GM15510 (cell line): ENCODE measurements around the gene TUBD1.
A peak's percentile ranks its signal among the peaks of the same experiment; 100 is the strongest.

ENCODE experiments used
- POLR2A ChIP-seq: IDR thresholded peaks from 3 replicates; pipeline ENCODE4 v1.6.1; 2011; ENCODE audit warnings: borderline replicate concordance; ENCODE audit not compliant: insufficient read length; ENCODE audit errors: extremely low read depth

TUBD1 gene

GRCh38 chr17:59848385-59848668 lies 44.4 kb downstream of the TUBD1 start:
- no peak for TF ChIP-seq POLR2A

- no peak for TF ChIP-seq POLR2A
Measured at GRCh38 chr17:59846394-59847165, 46.2 kb downstream of the TUBD1 start.

GRCh38 chr17:59845595-59846393 lies 46.9 kb downstream of the TUBD1 start:
- no peak for TF ChIP-seq POLR2A

GRCh38 chr17:59844884-59845594 lies 47.7 kb downstream of the TUBD1 start:
- TF ChIP-seq POLR2A: no peak

- TF ChIP-seq POLR2A: no peak
Measured at GRCh38 chr17:59842901-59843652, 49.7 kb downstream of the TUBD1 start.

DNA sequence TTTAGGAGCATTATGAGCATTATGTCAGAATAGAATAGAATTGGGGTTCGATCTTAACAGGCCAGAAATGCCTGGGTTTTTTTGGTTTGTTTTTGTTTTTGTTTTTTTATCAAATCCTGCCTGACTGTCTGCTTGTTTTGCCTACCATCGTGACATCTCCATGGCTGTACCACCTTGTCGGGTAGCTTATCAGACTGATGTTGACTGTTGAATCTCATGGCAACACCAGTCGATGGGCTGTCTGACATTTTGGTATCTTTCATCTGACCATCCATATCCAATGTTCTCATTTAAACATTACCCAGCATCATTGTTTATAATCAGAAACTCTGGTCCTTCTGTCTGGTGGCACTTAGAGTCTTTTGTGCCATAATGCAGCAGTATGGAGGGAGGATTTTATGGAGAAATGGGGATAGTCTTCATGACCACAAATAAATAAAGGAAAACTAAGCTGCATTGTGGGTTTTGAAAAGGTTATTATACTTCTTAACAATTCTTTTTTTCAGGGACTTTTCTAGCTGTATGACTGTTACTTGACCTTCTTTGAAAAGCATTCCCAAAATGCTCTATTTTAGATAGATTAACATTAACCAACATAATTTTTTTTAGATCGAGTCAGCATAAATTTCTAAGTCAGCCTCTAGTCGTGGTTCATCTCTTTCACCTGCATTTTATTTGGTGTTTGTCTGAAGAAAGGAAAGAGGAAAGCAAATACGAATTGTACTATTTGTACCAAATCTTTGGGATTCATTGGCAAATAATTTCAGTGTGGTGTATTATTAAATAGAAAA lies 51.5 kb downstream of the TUBD1 start:
- TF ChIP-seq POLR2A: peak; percentile 20

GRCh38 chr17:59840329-59841090 lies 52.2 kb downstream of the TUBD1 start:
- TF ChIP-seq POLR2A: peak; percentile 55

DNA sequence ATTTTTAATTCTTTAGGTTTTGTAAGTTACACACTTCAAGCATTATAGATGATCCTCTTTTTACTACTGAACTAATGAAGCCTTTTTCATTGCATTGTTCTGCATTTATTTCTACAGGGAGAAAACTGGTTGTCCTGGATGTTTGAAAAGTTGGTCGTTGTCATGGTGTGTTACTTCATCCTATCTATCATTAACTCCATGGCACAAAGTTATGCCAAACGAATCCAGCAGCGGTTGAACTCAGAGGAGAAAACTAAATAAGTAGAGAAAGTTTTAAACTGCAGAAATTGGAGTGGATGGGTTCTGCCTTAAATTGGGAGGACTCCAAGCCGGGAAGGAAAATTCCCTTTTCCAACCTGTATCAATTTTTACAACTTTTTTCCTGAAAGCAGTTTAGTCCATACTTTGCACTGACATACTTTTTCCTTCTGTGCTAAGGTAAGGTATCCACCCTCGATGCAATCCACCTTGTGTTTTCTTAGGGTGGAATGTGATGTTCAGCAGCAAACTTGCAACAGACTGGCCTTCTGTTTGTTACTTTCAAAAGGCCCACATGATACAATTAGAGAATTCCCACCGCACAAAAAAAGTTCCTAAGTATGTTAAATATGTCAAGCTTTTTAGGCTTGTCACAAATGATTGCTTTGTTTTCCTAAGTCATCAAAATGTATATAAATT lies 53.0 kb downstream of the TUBD1 start:
- no peak for TF ChIP-seq POLR2A

- no peak for TF ChIP-seq POLR2A
Measured at GRCh38 chr17:59838052-59838916, 54.5 kb downstream of the TUBD1 start.

- TF ChIP-seq POLR2A: peak; percentile 88
Measured at GRCh38 chr17:59837308-59838051, 55.3 kb downstream of the TUBD1 start.

- no peak for TF ChIP-seq POLR2A
Measured at GRCh38 chr17:59832883-59833379, 59.8 kb downstream of the TUBD1 start.
